DOHH2 (cell line): ENCODE measurements around the gene CAPN15.

Source experiments
- EZH2phosphoT487 ChIP-seq: fragments of 200-600 bp; sonication (generic); IDR thresholded peaks from 2 replicates; pipeline ENCODE4 v1.6.1; 2017; ENCODE audit warnings: borderline replicate concordance, mild to moderate bottlenecking, antibody characterized with exemption, low read length, moderate library complexity, mixed read lengths
- TF ChIP-seq, protein P1 (sequence below): fragments of 200-600 bp; sonication (generic); IDR thresholded peaks from one replicate; pipeline ENCODE4 v1.5.1; 2014; ENCODE audit warnings: antibody characterized with exemption, mild to moderate bottlenecking, low read depth, low read length; ENCODE audit not compliant: poor library complexity, severe bottlenecking

GRCh38 chr16:546909-547770 is 19.6 kb downstream of the CAPN15 start:
- TF ChIP-seq, protein P1, sequence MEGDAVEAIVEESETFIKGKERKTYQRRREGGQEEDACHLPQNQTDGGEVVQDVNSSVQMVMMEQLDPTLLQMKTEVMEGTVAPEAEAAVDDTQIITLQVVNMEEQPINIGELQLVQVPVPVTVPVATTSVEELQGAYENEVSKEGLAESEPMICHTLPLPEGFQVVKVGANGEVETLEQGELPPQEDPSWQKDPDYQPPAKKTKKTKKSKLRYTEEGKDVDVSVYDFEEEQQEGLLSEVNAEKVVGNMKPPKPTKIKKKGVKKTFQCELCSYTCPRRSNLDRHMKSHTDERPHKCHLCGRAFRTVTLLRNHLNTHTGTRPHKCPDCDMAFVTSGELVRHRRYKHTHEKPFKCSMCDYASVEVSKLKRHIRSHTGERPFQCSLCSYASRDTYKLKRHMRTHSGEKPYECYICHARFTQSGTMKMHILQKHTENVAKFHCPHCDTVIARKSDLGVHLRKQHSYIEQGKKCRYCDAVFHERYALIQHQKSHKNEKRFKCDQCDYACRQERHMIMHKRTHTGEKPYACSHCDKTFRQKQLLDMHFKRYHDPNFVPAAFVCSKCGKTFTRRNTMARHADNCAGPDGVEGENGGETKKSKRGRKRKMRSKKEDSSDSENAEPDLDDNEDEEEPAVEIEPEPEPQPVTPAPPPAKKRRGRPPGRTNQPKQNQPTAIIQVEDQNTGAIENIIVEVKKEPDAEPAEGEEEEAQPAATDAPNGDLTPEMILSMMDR: no peak
- TF ChIP-seq EZH2phosphoT487: no peak
